A673 (cell line): Measurements from ENCODE around the gene CTTN.

Source experiments
- EZH2 ChIP-seq: fragments of 200-600 bp; sonication (generic); IDR thresholded peaks from 2 replicates; pipeline ENCODE4 v1.6.1; 2017; ENCODE audit warnings: borderline replicate concordance, low read depth, mild to moderate bottlenecking, mixed read lengths, antibody characterized with exemption, low read length; ENCODE audit not compliant: poor library complexity, severe bottlenecking
- TF ChIP-seq, protein P1 (sequence below): fragments of 300-800, 200-600 bp; sonication (generic); conservative IDR thresholded peaks from 2 replicates; pipeline ENCODE4 v1.5.1; 2017; ENCODE audit warnings: low read depth, mild to moderate bottlenecking, antibody characterized with exemption, low read length, moderate library complexity, mixed read lengths

DNA sequence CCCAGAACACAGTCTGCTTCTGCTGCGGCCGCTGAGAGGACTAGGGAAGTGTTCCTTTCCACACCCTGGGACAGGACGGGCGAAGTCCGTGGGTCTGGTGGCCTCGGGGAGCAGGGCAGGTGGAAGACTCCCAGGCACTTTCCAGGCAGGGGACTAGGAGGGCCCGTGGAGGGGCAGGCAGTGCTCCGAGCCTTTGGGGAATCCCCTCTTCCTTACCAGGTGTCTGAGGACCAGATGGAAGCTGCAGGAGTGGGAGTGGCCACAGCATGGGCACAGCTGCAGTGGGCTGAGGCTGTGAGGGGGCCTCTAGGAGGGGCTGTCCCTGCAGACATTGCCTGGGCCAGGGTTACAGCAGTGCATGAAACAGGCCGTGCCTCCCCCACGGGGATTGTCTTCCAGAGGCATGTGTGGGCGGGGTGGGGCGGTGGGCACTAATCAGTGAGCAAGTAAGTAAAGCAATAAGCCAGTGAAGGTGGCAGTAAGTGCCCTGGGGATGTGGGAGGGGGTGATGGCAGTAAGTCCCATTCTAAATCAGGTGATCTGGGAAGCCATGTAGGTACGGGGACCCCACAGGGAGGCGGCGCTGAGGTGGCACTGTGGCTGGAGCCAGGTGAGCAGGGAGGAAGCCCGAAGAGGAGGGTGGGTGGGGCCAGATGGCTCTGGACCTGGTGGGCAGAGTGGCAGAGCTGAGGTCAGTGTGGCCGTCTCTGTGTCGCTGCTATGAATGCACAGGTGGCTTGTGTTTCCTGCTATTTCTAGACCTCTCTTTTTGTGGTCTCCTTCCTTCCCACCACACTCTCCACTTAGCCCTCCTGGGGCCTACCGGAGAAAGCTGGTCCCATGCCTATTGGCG lies 66.4 kb downstream of the CTTN start:
- TF ChIP-seq, protein P1, sequence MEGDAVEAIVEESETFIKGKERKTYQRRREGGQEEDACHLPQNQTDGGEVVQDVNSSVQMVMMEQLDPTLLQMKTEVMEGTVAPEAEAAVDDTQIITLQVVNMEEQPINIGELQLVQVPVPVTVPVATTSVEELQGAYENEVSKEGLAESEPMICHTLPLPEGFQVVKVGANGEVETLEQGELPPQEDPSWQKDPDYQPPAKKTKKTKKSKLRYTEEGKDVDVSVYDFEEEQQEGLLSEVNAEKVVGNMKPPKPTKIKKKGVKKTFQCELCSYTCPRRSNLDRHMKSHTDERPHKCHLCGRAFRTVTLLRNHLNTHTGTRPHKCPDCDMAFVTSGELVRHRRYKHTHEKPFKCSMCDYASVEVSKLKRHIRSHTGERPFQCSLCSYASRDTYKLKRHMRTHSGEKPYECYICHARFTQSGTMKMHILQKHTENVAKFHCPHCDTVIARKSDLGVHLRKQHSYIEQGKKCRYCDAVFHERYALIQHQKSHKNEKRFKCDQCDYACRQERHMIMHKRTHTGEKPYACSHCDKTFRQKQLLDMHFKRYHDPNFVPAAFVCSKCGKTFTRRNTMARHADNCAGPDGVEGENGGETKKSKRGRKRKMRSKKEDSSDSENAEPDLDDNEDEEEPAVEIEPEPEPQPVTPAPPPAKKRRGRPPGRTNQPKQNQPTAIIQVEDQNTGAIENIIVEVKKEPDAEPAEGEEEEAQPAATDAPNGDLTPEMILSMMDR, result no peak
- TF ChIP-seq EZH2, result no peak
